ENCODE data around the gene CLEC2D. TPM values are rescaled to one million over a fixed set of nuclear protein-coding genes. Genes with fewer than 3 reads are reported as not detected.

Gene CLEC2D
- total and polyA plus RNA-seq, 2 donors (not counting 3 experiments of a cell fraction or from before 2014, with no cell fraction given) = 1.8 to 4.1 TPM

DNA sequence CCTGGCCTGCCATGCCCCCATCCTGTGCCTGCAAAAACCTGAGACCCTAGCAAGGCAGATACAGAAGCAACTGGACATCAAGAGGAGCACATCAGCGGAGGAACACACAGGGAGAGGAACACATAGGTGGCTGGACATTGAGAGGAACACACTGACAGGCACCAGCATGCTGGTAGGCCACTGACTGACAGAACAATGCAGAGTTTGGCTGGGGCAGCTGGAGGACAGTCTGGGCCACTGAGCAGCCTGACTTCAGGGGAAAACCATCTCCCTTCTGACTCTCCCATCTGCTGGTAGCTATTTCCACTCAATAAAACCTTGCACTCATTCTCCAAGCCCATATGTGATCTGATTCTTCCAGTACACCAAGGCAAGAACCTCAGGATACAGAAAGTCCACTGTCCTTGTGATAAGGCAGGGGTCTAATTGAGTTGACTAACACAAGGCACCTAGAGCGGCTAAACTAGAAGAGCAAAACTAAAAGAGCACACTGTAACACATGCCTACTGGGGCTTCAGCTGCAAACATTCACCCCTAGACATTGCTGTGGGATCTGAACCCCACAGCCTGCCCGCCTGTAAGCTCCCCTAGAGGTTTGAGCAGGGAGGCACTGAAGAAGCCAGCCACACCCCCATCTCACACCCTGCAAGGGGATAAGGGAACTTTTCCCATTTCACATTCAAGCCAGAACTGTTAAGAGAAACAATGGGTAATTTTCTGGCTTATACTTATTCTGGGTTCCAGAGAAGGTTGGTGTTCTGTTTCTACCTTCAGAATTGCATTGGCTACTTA lies 41.3 kb downstream of the CLEC2D start:
- intact Hi-C loops (cut with micrococcal nuclease) = no loop called here
- TF ChIP-seq EZH2 (IDR thresholded peaks at IDR 0.05; ENCODE audit: borderline replicate concordance, low read depth, low read length, severe bottlenecking) (no peak), JUN (IDR thresholded peaks at IDR 0.05; ENCODE audit: borderline replicate concordance, insufficient read depth, insufficient read length, low read depth) (no peak), POLR2A (IDR thresholded peaks at IDR 0.05; ENCODE audit: low read depth, low read length) (no peak), CTCF (IDR thresholded peaks at IDR 0.05; ENCODE audit: extremely low read depth in 1 of 2, insufficient read depth in 1 of 2, low read depth in 1 of 2, low read length in 2 of 2) (no peak), POLR2AphosphoS5 (IDR thresholded peaks at IDR 0.05; ENCODE audit: insufficient read depth, low read depth, low read length) (no peak), MYC (IDR thresholded peaks at IDR 0.05; ENCODE audit: low read depth, low read length) (no peak), GATA2 (IDR thresholded peaks at IDR 0.05; ENCODE audit: insufficient read depth, insufficient read length, low read depth, low read length) (no peak), FOS (IDR thresholded peaks at IDR 0.05; ENCODE audit: borderline replicate concordance, insufficient read depth, low read length) (no peak)
- TF ChIP-seq, protein P1, sequence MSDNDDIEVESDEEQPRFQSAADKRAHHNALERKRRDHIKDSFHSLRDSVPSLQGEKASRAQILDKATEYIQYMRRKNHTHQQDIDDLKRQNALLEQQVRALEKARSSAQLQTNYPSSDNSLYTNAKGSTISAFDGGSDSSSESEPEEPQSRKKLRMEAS (IDR thresholded peaks at IDR 0.05; ENCODE audit: insufficient read depth, insufficient read length) = no peak
- BruUV-seq (replicated peaks) = no TSS peak

More for the DNA sequence above, 41.3 kb downstream of the CLEC2D start:
- Histone ChIP-seq H3K9me1 (replicated peaks; ENCODE audit: control insufficient read depth, extremely low read depth, insufficient read depth, low read length) (no peaks in the 10 kb centered on the region), H3K4me1 (ENCODE audit: control insufficient read depth, extremely low read depth, insufficient read depth, low read length) (no peaks in the 10 kb centered on the region), H3K79me2 (ENCODE audit: control insufficient read depth, insufficient read depth, low read length) (no peaks in the 10 kb centered on the region), H3K9me3 (replicated peaks; ENCODE audit: control insufficient read depth, insufficient read depth, low read length) (no peaks in the 10 kb centered on the region), H3K9ac (replicated peaks; ENCODE audit: extremely low read depth, insufficient read depth, low read length) (no peak overlapping the region), H3K36me3 (ENCODE audit: control insufficient read depth in 2 of 2, extremely low read depth in 1 of 2, insufficient read depth in 2 of 2, low read length in 2 of 2) (no peaks in the 10 kb centered on the region), H2AFZ (ENCODE audit: low read depth, low read length) (no peak overlapping the region), H3K27ac (ENCODE audit: insufficient read depth, low read depth, low read length) (no peak overlapping the region), H3K27me3 (ENCODE audit: control insufficient read depth in 2 of 2, insufficient read depth in 2 of 2, low read length in 2 of 2) (no peaks in the 10 kb centered on the region), H4K20me1 (replicated peaks; ENCODE audit: control insufficient read depth, extremely low read depth, insufficient read depth, low read length) (no peaks in the 10 kb centered on the region), H3K4me3 (replicated peaks in 1 of 3; ENCODE audit: insufficient read depth in 1 of 3, low read depth in 1 of 3, low read length in 3 of 3) (no peak overlapping the region), H3K4me2 (ENCODE audit: insufficient read depth, low read length) (no peak overlapping the region)
- CTCF ChIA-PET = interaction anchor here (0.7 to 1.6 kb wide), 4 partner anchors 63 to 178 kb away, joined by 3 to 4 read pairs (median 4); no protein-coding TSS in a partner anchor
- dilution Hi-C loops (cut with MboI; ENCODE audit: extremely low pct_ligation_motif_present, low sequenced_read_pairs) = no loop called here
- no peak for FAIRE-seq
- POLR2A ChIA-PET = no interaction called here
- no peak for DNase-seq (ENCODE audit: low read depth, low spot score)

Data from endothelial cell of umbilical vein (primary cell).